Prostate gland (tissue), 2 donors: ENCODE data around the gene UBXN7.

Experiments used
- POLR2A ChIP-seq: fragments of 450-650 bp; IDR thresholded peaks from one replicate; pipeline ENCODE4 v1.6.1; 2016; ENCODE audit warnings: antibody characterized with exemption, mild to moderate bottlenecking
- POLR2AphosphoS5 ChIP-seq: sonication (generic); formaldehyde crosslinking; IDR thresholded peaks from one replicate; pipeline ENCODE4 v1.6.1; 2017; ENCODE audit warnings: antibody characterized with exemption
- TF ChIP-seq, protein P1 (sequence below), 4 experiments: fragments of 200-600 bp in 2 of 4; fragments of 450-650 bp in 2 of 4; sonication (generic) in 2 of 4; IDR thresholded peaks; 1 replicate in 3 of 4; 2 replicates in 1 of 4; pipeline ENCODE4 v1.5.1; 2016 to 2019; ENCODE audit warnings: antibody characterized with exemption in 4 of 4, mild to moderate bottlenecking in 2 of 4, moderate library complexity in 2 of 4

DNA sequence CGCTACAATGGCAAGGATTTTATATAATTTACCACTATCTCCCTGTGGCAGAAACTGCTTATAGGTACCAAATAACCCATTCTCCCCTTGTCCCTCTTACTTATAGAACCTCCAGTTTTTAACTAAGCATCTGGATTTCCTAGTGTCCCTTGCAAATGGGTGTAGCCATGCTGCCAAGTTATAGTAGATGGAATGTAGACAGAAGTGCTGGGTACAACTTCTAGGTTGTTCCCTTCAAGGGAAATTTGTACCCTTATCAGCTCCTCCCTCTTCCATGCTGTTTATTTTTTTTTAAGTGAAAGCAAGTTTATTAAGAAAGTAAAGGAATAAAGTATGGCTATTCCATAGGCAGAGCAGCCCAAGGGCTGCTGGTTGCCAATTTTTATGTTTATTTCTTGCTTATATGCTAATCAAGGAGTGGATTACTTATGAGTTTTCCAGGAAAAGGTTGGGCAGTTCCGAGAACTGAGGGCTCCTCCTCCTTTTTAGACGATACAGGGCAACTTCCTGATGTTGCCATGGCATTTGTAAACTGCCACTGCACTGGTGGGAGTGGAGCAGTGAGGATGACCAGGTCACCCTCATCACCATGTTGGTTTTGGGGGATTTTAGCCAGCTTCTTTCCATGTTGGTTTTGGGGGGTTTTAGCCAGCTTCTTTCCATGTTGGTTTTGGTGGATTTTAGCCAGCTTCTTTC, 53.9 kb downstream of the UBXN7 start:
- TF ChIP-seq, protein P1, sequence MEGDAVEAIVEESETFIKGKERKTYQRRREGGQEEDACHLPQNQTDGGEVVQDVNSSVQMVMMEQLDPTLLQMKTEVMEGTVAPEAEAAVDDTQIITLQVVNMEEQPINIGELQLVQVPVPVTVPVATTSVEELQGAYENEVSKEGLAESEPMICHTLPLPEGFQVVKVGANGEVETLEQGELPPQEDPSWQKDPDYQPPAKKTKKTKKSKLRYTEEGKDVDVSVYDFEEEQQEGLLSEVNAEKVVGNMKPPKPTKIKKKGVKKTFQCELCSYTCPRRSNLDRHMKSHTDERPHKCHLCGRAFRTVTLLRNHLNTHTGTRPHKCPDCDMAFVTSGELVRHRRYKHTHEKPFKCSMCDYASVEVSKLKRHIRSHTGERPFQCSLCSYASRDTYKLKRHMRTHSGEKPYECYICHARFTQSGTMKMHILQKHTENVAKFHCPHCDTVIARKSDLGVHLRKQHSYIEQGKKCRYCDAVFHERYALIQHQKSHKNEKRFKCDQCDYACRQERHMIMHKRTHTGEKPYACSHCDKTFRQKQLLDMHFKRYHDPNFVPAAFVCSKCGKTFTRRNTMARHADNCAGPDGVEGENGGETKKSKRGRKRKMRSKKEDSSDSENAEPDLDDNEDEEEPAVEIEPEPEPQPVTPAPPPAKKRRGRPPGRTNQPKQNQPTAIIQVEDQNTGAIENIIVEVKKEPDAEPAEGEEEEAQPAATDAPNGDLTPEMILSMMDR (IDR thresholded peaks at IDR 0.05) = no peak
- TF ChIP-seq POLR2AphosphoS5 (no peak), POLR2A (no peak)
